DMS 273 (cell line): ENCODE results near the gene DBT.
A peak's percentile ranks its signal among the peaks of the same experiment; 100 is the strongest.
"Not testable (repeated sequence)": the region's sequence is repeated elsewhere in the genome, so short reads cannot be mapped to it uniquely, and the experiment has no call there.

Source experiments
- DNase-seq: peaks from one replicate; lab custom pipeline; 2025; ENCODE audit not compliant: unreplicated experiment; lab: John Stamatoyannopoulos, UW

Gene DBT

GRCh38 chr1:100249537-100250257, at the start of gene DBT:
Gene DBT (minus strand): TSS chr1:100249834. CDS start chr1:100249820, 14 bp downstream.
- DNase-seq = peak; percentile 99

- DNase-seq = no peak
These were observed 48.9 kb upstream of the DBT start for GRCh38 chr1:100298512-100298911.

- not testable (repeated sequence) for DNase-seq
These were observed 47.4 kb upstream of the DBT start for GRCh38 chr1:100296997-100297396.

GRCh38 chr1:100296140-100296539, 46.5 kb upstream of the DBT start:
- DNase-seq = no peak

- no peak for DNase-seq
These were observed 43.1 kb upstream of the DBT start for GRCh38 chr1:100292711-100293110.

GRCh38 chr1:100290291-100290690, 40.7 kb upstream of the DBT start:
- no peak for DNase-seq

- DNase-seq = no peak
These were observed 37.5 kb upstream of the DBT start for GRCh38 chr1:100287162-100287561.

GRCh38 chr1:100284591-100284990, 35.0 kb upstream of the DBT start:
- no peak for DNase-seq

- no peak for DNase-seq
These were observed 30.5 kb upstream of the DBT start for GRCh38 chr1:100279954-100280682.

- DNase-seq = peak; percentile 19
These were observed 29.8 kb upstream of the DBT start for GRCh38 chr1:100279358-100279923.

- no peak for DNase-seq
These were observed 28.2 kb upstream of the DBT start for GRCh38 chr1:100277866-100278265.

- DNase-seq = no peak
These were observed 18.6 kb upstream of the DBT start for GRCh38 chr1:100268202-100268601.

GRCh38 chr1:100267284-100267683, 17.6 kb upstream of the DBT start:
- no peak for DNase-seq

GRCh38 chr1:100266741-100267140, 17.1 kb upstream of the DBT start:
- DNase-seq = peak; percentile 51

- DNase-seq = peak; percentile 98
These were observed 16.5 kb upstream of the DBT start, which contains the start of gene RTCA for GRCh38 chr1:100265931-100266740. Gene RTCA (plus strand): TSS chr1:100266216. CDS start chr1:100266376, 160 bp downstream.

GRCh38 chr1:100265562-100265930, 15.9 kb upstream of the DBT start:
- no peak for DNase-seq

- not testable (repeated sequence) for DNase-seq
These were observed 14.4 kb upstream of the DBT start for GRCh38 chr1:100264081-100264480.

- no peak for DNase-seq
These were observed 12.1 kb upstream of the DBT start for GRCh38 chr1:100261686-100262085.

GRCh38 chr1:100258427-100258826, 8.8 kb upstream of the DBT start:
- not testable (repeated sequence) for DNase-seq

- not testable (repeated sequence) for DNase-seq
These were observed 6.6 kb upstream of the DBT start for GRCh38 chr1:100256273-100256672.

- DNase-seq = no peak
These were observed 3.9 kb upstream of the DBT start for GRCh38 chr1:100253552-100253951.
